ENCODE results near the gene SLX4IP. TPM values are rescaled to one million over a fixed set of nuclear protein-coding genes. Genes with fewer than 3 reads are reported as not detected.

The SLX4IP gene
- total RNA-seq, 1 donor from 2014 or later, result 5.3 TPM

DNA sequence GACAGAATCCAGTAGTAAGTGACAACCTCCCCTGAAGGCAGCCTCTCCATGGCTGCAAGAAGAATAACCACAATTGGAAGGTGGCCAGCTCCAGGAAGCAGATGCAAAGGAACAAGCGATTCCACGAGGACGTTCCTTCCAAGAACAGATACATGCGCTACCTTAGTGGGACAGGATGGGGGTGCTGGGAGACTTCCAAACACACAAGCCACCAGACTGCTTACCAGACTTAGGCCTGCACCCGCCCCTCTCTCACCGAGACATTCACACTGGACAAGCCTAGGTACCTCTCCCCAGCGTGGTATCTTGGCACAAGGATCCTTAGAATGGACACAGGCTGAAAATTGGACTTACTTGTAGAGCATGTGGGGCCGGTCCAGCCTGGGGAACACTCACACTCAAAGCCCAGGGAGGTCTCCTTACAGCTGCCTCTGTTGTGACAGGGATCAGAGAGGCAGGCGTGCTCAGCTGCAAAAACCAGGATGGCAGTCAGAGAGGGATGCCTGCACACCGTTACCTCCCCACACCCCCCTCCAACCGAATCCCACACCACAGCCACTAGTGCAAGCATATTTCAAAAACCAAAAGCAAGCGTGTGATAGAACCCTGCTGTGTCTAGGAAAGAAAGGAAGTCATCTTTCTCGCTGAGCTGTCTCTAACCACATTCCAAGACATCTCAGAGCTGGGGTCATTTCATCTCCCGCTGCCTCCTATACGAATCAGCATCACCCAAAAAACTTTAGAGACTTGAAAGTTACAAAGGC lies 216.3 kb downstream of the SLX4IP start:
- Histone ChIP-seq H3K9ac (ENCODE audit: low read length) (peak overlapping the region; percentile 82), H3K9me3 (ENCODE audit: insufficient read depth, low read depth, low read length) (no peaks in the 10 kb centered on the region), H3K36me3 (ENCODE audit: insufficient read depth, low read length) (peaks cover 24% of the 10 kb centered on the region), H4K20me1 (ENCODE audit: insufficient read depth, low read length) (peaks cover 32% of the 10 kb centered on the region), H3K27ac (ENCODE audit: low read depth, low read length) (peak overlapping the region; percentile 92), H3K4me2 (ENCODE audit: low read length) (peak overlapping the region; percentile 77), H3K4me3 (ENCODE audit: insufficient read depth, low read depth, low read length) (no peak overlapping the region), H3K4me1 (ENCODE audit: insufficient read depth, low read length) (peaks cover 78% of the 10 kb centered on the region), H3K79me2 (ENCODE audit: insufficient read depth, low read length) (peaks cover 32% of the 10 kb centered on the region), H2AFZ (ENCODE audit: low read depth, low read length) (no peak overlapping the region), H3K27me3 (ENCODE audit: insufficient read depth, low read length) (no peaks in the 10 kb centered on the region)
- Mint-ChIP-seq H3K27ac (ENCODE audit: unreplicated experiment) (peak overlapping the region; percentile 82), H3K27me3 (ENCODE audit: low read depth, unreplicated experiment) (no peaks in the 10 kb centered on the region), H3K4me3 (ENCODE audit: unreplicated experiment) (peak overlapping the region; percentile 73), H3K4me1 (ENCODE audit: low read depth, unreplicated experiment) (peaks cover 89% of the 10 kb centered on the region), H3K9me3 (ENCODE audit: unreplicated experiment) (no peaks in the 10 kb centered on the region), H3K36me3 (ENCODE audit: low read depth, unreplicated experiment) (peaks cover 34% of the 10 kb centered on the region)
- DNase-seq (ENCODE audit: low read depth) (peak; percentile 73), FAIRE-seq (peak; percentile 17)
- no peak for TF ChIP-seq EZH2 (IDR thresholded peaks at IDR 0.05; ENCODE audit: insufficient read depth, low read length)
- TF ChIP-seq, protein P1, sequence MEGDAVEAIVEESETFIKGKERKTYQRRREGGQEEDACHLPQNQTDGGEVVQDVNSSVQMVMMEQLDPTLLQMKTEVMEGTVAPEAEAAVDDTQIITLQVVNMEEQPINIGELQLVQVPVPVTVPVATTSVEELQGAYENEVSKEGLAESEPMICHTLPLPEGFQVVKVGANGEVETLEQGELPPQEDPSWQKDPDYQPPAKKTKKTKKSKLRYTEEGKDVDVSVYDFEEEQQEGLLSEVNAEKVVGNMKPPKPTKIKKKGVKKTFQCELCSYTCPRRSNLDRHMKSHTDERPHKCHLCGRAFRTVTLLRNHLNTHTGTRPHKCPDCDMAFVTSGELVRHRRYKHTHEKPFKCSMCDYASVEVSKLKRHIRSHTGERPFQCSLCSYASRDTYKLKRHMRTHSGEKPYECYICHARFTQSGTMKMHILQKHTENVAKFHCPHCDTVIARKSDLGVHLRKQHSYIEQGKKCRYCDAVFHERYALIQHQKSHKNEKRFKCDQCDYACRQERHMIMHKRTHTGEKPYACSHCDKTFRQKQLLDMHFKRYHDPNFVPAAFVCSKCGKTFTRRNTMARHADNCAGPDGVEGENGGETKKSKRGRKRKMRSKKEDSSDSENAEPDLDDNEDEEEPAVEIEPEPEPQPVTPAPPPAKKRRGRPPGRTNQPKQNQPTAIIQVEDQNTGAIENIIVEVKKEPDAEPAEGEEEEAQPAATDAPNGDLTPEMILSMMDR (IDR thresholded peaks at IDR 0.05; ENCODE audit: insufficient read depth, low read depth, low read length), result no peak

DNA sequence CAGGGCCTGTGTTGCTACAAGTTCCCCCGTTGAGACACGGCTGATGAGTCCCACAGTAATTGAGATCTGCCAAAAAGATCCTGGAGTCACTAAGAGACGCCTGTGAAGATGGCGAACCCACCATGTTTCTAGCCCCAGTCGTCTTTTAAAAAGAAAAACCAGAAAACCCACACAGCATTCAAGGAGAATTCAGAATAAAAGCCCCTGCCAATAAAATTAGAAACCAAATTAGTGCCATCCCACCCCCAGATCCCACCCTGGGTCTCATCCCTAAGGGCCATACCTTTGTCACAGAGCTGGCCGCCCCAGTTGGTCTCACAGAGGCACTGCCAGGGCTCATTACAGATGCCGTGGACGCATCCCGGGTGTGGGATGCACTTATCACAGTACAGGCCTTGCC lies 217.1 kb downstream of the SLX4IP start:
- no peaks in the 10 kb centered on the region for H3K9me3 ChIP-seq (ENCODE audit: insufficient read depth, low read depth, low read length)
- H3K4me1 Mint-ChIP-seq (ENCODE audit: low read depth, unreplicated experiment), result peaks cover 87% of the 10 kb centered on the region
- H3K36me3 ChIP-seq (ENCODE audit: insufficient read depth, low read length), result peaks cover 20% of the 10 kb centered on the region
- peak overlapping the region; percentile 82 for H3K27ac Mint-ChIP-seq (ENCODE audit: unreplicated experiment)
- H3K4me2 ChIP-seq (ENCODE audit: low read length), result peak overlapping the region; percentile 77
- H3K27me3 Mint-ChIP-seq (ENCODE audit: low read depth, unreplicated experiment), result no peaks in the 10 kb centered on the region
- H3K4me3 ChIP-seq (ENCODE audit: insufficient read depth, low read depth, low read length), result no peak overlapping the region
- peaks cover 78% of the 10 kb centered on the region for H3K4me1 ChIP-seq (ENCODE audit: insufficient read depth, low read length)
- no peak overlapping the region for H2AFZ ChIP-seq (ENCODE audit: low read depth, low read length)
- peak overlapping the region; percentile 82 for H3K9ac ChIP-seq (ENCODE audit: low read length)
- H3K27me3 ChIP-seq (ENCODE audit: insufficient read depth, low read length), result no peaks in the 10 kb centered on the region
- H4K20me1 ChIP-seq (ENCODE audit: insufficient read depth, low read length), result peaks cover 28% of the 10 kb centered on the region
- peaks cover 30% of the 10 kb centered on the region for H3K79me2 ChIP-seq (ENCODE audit: insufficient read depth, low read length)
- FAIRE-seq (no peak), DNase-seq (ENCODE audit: low read depth) (no peak)
- H3K36me3 Mint-ChIP-seq (ENCODE audit: low read depth, unreplicated experiment), result peaks cover 35% of the 10 kb centered on the region
- TF ChIP-seq, protein P1 (IDR thresholded peaks at IDR 0.05; ENCODE audit: insufficient read depth, low read depth, low read length), result no peak
- TF ChIP-seq EZH2 (IDR thresholded peaks at IDR 0.05; ENCODE audit: insufficient read depth, low read length), result no peak
- H3K27ac ChIP-seq (ENCODE audit: low read depth, low read length), result peak overlapping the region; percentile 92
- no peaks in the 10 kb centered on the region for H3K9me3 Mint-ChIP-seq (ENCODE audit: unreplicated experiment)
- H3K4me3 Mint-ChIP-seq (ENCODE audit: unreplicated experiment), result peak overlapping the region; percentile 73

Data from astrocyte (in vitro differentiated cells and primary cell).